Measurements from ENCODE around the gene CCDC24.

Gene CCDC24

DNA sequence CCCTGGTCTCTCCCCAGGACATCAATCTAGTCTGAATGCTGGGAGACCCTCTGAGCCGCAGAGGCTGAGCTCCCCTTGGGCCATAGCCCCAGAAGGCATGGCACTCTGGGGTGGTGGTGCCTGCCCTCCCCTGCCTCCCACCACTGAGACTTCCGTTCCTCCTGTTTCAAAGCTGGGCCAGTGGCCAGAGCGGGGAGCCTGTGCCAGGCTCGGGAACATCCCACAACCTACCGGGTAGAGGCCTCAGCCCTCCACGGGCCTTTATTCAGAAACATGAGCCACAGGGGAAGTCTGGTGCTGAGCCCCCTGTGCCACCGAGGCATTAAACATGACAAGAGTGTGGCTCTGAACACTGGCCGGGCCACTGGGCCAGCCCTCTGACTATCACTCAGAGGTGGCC, 8.1 kb downstream of the CCDC24 start:
- no peak for DNase-seq

DNA sequence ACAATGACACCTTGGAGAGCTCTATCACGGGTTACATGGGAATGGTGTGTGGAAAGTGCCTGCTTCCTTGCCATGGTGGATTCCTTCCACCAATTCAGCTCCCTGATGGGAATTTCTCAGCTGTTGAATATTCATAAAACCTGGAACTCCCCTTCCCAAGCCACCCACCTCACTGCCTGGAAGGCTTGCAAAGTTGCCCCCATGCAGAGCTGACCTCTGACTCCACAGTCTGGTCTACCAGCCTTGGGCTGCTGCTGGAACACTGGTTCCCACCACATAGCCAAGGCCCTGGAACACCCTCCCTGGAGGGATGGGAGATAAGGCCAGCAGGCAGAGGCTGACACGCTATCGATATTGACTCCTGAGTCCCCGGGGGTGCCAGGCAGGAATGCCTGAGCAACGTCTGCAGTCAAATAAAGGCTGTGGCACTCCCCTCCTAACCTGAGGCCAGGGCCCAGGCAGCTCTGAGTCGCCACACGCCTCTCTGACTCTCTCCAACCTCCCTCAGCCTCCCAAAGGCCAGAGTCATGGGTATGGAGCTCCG, 8.8 kb downstream of the CCDC24 start:
- DNase-seq: no peak

DNA sequence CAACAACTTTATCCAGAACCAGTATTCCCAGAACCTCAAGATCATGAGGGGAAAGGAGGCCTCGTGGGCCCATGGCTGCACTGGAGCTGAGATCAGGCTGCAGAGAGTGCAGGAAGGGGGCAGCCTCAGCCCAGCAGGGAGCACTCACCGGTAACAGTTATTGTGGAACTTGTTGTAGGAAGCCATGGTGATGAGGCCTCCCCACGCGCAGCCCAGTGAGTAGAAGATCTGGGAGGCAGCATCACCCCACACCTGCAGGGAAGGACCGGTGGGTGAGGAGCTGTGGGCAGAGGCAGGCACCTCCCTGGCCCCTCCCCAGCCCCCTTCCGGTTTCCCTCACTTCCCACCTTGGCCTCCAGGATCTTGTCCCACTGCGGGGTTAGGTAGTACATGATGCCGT, 10.8 kb downstream of the CCDC24 start:
- DNase-seq: no peak

DNA sequence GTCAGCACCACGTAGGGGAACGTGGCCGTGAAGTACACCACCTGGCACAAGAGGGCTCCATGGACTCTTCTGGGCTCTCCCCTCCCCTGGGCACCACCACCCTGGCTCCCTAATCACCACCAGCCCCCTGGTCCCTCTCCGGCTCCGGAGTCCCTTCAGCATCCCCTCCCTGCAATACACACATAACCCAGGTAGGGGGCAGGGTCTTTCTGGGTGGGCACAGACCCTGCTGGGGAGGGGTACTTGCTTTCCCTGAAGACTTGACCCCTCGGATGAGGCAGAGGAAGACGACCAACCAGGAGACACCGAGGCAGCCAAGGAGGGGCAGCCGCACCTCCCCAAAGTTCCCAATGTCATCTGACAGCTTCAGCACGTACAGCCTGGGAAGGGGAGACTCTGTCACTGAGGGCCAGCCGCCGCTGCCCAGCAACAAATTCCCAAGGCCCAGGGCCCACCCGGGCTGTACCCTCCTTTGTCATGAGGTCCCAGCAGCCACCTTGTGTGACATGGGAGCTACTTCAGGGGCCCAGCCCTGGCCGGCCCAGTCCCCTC, 11.3 kb downstream of the CCDC24 start:
- DNase-seq: no peak

DNA sequence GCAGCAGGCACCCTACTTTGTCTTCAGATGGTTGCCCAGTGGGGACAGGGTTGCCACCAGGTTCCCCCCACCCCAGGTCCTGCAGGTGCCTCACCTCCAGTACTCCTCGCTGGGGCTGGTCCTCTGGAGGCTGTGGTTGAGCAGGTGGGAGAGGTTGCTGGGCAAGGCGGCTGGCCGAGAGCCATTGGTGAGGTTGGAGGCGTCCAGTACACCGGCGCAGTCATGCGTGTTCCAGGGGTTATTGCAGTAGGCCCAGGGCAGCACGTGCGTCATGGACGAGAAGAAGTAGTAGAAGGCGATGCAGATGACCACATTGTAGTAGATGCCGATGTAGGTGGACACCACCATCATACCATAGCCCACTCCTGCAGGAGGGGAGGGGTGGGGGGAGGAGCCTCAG, 16.9 kb downstream of the CCDC24 start:
- DNase-seq: no peak

DNA sequence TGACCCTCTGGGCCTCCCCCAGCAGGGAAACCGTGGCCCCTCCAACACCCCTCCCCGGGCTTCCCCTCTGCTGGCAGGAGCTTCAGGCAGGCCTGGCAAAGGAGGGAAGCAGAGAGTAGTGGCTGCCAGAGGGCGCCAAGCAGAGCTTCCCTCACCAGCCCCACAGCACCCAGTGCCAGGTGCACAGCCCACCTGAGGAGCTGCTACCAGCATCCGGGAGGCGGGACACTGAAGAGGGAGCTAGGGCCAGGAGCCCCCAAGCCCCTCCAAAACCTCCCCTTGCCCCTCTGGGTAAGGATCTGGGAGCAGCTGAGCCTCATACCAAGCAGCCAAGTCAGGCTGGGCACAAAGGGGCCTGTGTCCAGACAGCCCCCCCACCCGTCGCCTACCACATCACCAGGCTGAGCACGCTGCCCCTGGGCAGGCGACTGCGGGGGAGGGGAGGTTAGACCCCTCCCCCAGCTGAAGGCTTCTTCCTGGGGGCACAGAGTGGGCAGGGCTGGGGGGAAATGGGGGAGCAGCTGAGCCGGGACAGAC, 19.6 kb downstream of the CCDC24 start:
- DNase-seq: no peak

DNA sequence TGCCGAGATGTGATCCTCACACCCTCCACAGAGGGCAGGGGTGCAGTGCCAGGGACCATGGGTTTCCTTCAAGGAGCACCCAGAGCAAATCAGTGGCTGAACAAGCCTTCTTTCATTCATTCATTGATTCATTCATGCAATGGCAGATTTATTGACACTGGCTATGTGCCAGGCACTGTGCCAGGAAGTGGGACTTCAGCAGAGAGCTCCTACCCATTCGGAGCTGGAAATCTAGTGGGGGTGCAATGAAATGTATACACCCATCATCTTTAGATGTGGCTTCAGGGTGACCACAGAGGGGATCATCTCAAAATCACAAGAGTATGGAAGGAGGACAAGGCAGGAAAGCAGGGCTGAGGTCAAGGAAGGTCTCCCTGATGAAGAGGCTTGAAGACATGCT, 21.0 kb downstream of the CCDC24 start:
- DNase-seq: no peak

DNA sequence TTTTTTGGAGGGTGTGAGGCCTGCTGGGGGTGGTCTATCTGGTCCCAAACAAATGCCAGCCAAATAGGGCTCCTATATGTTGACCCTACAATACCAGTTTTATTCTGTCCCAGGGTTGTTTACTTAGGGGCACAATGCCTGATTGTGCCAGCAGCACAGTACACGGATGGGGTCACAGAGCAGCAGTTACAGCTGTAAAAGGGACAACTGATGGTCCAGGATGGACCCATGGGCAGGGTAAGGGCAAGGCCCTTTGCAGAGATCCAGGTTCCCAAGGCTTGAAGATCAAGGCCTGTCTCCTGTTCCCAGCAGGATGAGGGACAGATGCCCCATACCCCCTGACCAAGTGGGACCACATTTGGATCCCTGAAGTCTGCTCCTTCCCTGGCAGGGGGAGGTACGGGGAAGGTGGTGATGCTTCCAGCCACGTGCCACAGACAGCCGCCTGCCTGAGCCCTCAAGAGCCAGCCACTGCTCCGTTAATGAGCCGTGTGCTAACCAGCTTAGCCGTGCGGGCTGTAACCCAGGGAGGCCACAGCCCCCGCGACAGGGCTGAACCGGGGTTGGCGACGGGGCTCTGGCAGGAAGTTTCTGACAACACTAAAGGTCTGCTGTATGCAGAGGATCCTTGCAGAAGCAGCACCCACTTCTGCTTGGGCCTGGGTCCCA, 21.7 kb downstream of the CCDC24 start:
- no peak for DNase-seq

DNA sequence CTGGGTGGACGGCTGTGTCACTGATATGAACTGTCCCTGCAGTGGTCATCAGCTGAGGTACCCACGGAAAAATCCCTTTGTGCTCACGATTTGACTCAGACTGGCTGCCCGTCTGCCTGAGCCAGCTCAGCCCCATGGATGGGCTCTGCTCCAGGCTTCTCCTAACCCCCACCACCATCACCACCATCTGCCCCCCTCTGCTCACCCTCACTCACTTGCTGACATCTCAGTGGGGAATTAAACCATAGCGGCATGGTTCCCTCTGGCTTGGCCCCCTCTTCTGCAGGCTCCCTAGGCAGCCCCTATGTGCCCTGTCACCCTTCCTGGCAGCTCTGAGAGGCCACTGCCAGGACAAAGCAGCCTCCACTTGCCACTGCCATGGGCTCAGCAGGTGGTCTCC, 22.6 kb downstream of the CCDC24 start:
- DNase-seq: no peak

DNA sequence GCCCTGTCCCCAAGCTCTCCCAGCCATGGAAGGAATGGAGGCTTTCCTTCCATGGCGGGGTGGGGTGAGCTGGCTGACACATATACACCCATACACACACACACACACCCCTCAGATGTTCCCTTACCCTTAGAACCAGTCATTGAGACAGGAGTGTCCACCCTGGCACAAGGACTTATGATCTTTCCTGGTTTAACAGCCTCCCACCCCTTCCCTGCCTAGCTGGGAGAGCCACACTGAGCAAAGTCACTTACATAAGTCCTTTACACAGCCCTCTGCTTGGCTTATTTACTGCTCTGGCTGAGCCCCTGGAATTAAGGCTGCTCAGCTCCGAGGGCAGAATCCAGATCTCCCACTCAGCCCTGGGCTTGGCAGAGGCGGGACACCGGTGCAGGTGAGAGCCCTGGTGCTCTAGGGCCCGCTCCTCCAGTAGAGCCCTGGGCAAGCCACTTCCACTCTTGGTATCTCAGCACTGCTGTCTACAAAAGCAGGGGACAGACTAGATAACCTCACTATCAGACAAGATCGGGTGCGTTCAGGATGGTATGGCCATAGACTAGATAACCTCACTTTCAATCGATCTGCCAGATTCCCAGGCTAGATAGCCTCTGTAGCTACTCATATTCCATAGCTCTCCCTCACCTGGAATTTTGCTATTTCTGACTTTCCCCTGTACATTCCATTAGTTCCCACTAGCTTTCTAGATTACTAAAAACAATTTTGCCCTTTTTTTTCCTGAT, 23.1 kb downstream of the CCDC24 start:
- no peak for DNase-seq

DNA sequence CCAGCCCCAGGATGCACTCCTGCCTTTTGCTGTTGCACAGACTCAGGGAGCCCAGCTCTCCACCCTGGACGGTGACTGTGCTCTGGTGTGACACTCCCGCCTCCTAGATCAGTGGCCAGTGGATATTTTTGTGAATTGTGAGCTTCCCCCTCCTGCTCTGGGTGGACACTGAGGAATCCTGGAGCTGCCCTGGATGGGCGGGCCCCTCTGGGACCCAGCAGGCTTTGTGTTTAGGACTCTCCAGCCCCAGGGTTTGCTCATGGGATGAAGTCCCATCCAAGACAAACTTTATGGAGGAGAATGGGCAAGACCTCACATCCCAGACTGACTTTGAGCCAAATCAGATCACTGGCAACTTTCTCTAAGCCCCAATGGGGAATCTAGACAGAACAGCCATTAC, 23.8 kb downstream of the CCDC24 start:
- DNase-seq: no peak

DNA sequence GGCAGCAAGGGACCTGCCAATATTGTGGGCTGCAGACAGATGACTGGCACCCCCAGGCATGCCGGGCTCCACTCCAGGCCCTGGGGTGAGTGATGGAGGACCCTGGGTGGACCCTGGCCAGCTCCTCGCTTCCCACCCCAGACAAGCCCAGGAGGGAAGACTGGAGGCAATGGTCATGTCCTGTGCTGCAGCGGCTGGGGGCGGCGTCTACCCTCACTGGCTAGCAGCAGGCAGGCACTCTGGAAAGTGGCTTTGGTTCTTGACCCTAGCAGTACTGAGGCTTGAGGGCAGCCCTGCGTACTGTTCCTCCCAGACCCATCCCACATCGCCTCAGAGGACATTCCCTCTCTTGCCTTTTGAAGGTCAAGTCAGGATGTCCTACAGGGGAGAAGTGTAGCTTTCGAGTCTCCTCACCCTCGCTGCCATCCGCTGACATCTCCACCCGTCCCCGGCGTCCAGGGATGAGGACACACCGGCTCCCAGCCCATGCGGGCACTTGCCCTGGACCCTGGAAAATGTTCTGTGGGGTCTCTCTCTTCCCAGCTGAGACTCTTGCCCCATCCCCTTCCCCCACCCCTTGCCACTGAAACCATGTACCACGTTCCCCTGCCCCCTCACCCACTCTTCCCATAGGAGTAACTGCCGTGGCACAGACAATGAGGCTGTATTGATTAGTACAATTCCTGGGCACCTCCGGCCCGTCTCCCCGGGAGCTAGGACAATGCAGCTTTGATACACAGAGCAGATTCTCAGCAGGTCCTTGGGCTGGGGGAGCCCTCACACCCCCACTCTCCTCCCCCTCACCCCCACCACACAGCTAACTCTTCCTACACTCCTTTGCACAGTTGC, 24.9 kb downstream of the CCDC24 start:
- no peak for DNase-seq

DNA sequence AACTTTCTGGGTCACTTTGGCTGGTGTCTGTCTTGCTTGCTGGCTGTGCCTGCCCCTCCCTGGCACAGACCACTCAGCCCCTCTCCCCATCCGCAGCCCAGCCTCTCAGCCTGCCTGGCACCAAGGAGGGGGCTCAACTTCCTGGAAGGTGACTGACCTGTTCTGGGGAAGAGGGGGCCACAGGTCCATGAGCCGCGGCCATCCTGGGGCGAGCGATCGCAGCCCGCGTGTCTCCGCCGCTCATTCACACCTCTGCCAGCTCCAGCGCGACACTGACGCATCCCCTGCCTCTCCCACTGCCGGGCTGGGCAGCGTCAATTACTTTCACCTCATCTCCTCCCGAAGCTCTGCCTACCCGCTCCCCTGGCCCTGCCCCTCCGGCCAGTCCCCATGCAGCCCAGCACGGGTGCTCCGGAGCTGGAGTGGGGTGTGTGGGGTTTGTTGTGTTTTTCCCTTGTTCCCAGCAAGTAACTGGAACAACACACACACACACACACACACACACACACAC, 25.5 kb downstream of the CCDC24 start:
- DNase-seq: no peak

DNA sequence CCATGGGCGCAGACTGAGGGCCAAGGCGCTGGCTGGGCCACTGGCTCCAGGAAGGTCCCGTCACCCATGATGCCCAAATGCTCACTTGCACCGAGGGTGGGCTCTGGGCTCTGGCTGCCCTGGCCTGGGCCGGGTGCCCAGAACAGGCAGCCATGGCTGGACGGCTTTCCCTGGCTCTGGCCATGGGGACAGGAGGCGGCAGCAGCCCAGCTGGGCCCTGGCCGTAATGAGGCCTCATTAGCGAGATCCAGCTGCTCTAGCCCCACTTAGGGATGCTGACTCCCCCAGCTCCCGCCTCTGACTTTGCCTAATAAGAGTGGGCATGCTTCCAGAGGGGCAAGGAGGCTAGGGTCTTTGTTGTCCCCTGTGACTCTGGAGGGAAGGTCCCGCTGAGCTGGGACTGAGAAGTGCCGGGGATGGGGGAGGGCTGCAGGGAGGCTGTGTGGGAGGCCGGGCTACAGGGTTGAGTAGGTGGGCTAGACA, 28.1 kb downstream of the CCDC24 start:
- no peak for DNase-seq

DNA sequence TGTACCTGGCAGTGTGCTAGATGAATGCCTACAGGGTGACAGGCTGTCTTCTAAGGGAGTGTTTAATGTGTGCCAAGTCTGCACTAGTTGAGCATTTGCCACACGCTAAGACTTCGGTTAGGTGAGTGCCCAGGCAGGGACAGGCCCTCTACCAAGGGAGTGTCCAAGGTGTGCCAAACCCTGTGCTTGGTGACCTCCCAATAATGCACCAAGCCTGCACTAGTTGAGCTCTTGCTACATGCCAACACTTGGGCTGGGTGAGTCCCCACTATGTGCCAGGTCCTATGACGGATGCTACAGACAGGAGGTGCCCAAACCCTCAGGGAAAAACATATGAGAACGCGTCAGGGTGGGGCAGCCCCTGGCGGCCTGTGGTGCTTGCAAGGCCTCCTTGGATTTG, 29.1 kb downstream of the CCDC24 start:
- no peak for DNase-seq

DNA sequence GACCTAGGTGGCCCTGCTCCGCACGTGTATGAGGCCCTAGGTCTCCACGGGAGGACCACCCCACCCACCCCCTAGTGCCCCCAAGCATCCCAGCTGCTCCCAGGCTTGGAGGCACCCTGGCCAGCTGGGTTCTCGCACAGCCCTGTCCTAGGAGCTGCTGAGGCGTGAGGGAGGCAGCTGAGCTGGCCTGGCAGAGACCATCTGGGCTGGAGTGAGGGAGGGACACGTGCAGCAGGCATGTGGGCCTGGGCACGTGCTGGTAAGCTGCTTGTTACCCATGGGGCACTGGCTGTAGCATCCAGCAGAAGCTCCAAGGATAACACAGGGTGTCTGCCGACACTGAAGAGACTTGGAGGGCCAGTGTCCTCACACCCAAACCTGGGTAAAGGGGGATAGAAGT, 29.8 kb downstream of the CCDC24 start:
- DNase-seq: no peak

DNA sequence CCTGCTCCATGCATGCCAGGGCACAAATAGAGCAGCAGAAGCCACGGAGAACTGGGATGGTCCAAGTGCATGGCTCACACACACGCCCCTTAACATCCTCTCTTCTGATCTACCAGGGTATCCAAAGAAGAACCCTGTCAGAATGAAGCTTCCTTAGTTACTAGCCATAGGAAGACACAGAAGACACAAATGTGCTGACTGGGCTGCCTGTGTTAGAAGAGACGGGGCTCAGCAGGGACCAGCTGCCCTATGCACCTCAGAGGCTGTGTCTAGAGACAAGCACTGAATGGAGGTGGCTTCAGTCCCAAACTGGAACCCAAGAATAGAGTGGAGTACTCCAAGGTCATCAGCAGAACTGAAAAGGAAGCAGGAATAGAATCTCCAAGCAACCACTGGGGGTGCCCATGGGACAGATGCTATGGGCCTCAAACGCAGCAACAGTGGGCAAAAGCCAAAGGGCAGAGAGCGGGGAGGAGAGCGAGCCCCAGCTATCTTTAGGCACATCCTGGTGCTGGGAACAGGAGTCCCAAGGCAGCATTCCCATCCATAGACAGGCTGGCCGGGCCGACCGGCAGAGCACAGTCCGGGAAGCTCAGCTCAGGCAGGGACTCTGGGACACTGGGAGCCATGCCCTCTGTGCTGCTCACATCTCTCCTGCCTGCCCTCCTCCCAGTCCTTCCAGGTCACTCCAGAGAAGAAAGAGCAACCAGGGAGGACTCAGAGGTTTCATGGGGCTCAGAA, 30.4 kb downstream of the CCDC24 start:
- DNase-seq: no peak

DNA sequence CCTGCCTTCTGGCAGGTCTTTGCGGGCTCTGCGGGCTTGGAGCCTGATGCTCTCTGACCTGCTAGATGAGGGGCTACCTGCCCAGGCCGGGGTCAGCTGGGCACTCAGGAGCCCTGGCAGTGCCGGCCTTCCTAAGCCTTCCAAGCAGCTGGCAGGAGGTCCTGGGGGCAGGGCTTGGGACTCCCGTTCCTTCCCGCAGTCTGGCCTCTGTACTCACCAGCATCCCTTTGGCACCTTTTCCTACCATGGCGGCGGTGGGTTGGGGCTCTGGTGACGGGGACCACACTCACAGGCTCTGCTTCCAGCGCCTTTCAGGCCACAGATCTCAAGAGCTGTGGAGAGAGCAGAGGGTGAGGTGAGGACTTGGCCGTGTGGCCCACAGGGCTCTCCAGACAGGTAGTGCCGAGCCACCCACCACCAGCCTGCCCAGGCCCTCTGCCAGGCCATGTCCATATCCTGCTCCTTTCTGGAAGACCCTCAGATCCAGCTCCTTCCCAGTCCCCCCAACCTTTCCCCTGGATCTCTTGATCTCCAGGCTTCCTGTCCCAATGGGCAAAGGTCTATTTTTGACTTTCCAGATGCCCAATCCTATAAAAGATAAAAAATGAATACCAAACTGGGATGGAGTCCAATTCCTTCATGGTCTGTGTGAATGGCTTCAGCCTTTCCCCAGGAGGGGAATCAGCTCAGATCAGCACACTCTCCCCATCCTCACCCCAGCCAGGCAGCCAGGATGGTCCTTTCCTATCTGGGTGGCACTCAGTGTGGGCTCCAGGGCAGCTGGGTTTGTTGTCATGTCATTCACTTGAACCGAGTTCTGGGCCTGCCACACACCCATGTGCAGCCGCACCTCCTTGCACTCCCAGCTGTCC, 32.9 kb downstream of the CCDC24 start:
- DNase-seq: no peak

DNA sequence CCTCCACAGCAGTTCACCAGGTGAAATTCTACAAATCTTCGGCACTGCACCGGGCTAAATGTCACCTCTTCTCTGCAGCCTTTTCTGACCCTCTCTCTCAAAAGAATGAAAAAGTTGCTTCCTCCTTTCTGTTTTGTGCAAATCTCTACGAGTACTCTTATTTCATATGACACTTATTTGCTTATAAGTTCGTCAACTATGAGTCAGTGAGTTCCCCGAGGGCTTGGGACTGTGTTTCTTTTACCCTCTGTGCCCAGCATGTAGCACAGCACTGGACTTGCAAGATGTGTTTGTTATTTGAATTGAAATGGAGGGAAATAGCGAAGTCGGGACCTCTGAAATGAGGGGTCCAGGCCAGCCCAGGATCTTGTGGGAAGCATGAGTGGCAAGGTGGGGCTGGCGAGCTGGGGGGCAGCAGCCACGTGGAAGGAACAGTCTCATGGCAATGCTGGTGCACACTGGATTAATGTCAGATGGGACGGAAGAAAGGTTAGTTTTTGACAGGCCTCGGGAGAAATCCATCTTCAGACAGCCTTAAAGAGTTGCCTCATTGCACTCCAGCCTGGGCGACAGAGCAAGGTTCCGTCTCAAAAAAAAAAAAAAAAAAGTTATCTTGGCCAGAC, 33.6 kb downstream of the CCDC24 start:
- no peak for DNase-seq

DNA sequence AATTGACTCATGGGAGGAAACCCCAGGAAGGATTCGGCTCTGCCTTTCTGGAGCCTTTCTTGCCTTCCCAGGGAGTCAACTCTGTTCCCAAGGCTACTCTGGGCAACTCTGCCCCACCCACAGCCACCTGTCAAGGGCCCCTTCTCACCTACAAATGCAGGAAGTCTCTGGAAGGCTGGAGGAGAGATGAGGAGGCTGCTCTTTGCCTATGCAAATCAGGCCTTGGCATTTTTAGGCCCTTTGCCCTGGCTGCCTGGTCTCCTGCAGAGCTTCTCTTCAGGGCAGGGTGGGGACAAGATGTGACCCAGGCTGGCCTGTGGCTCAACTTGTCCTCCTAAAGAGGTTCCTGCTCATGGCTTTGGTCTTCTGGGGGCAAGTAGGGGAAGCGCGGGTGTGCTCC, 34.4 kb downstream of the CCDC24 start:
- DNase-seq: no peak

Measured in activated CD4-positive, alpha-beta T cell treated with anti-CD3 and anti-CD28 coated beads, Interleukin-2, amount 50 U/mL, for 4 hours (primary cell).